Astrocyte (in vitro differentiated cells and primary cell): ENCODE results near the gene SERTAD3. TPM values are rescaled to one million over a fixed set of nuclear protein-coding genes. Genes with fewer than 3 reads are reported as not detected.

Experiments
- DNase-seq: peaks from one replicate; pipeline ENCODE4 v3.0.0-alpha.2; 2010; ENCODE audit warnings: low read depth
- FAIRE-seq: peaks from 2 replicates; lab custom pipeline; 2011; peaks lifted over from hg19 to GRCh38; lab: Jason Lieb, UNC
- H2AFZ ChIP-seq: 2 replicates; pipeline ENCODE4 v1.6.0; 2012; ENCODE audit warnings: low read depth, low read length, inconsistent platforms
- H3K27ac ChIP-seq: 2 replicates; pipeline ENCODE4 v1.5.1; 2011; ENCODE audit warnings: low read depth, low read length, inconsistent platforms
- H3K27me3 ChIP-seq: 2 replicates; pipeline ENCODE4 v1.6.0; 2011; ENCODE audit warnings: low read length, inconsistent platforms; ENCODE audit not compliant: insufficient read depth
- H3K36me3 ChIP-seq: 2 replicates; pipeline ENCODE4 v1.5.1; 2011; ENCODE audit warnings: low read length, inconsistent platforms; ENCODE audit not compliant: insufficient read depth
- H3K4me1 ChIP-seq: 2 replicates; pipeline ENCODE4 v1.5.1; 2011; ENCODE audit warnings: low read length, inconsistent platforms; ENCODE audit not compliant: insufficient read depth
- H3K4me2 ChIP-seq: 2 replicates; pipeline ENCODE4 v1.6.0; 2012; ENCODE audit warnings: low read length, inconsistent platforms
- H3K4me3 ChIP-seq: 2 replicates; pipeline ENCODE4 v1.5.1; 2011; ENCODE audit warnings: low read depth, mild to moderate bottlenecking, low read length, inconsistent platforms; ENCODE audit not compliant: insufficient read depth
- H3K79me2 ChIP-seq: 2 replicates; pipeline ENCODE4 v1.6.0; 2012; ENCODE audit warnings: mild to moderate bottlenecking, low read length, inconsistent platforms; ENCODE audit not compliant: insufficient read depth
- H3K9ac ChIP-seq: 2 replicates; pipeline ENCODE4 v1.6.0; 2012; ENCODE audit warnings: mild to moderate bottlenecking, low read length, inconsistent platforms
- H3K9me3 ChIP-seq: 2 replicates; pipeline ENCODE4 v1.5.1; 2012; ENCODE audit warnings: low read depth, mild to moderate bottlenecking, low read length, inconsistent platforms; ENCODE audit not compliant: insufficient read depth
- H4K20me1 ChIP-seq: 2 replicates; pipeline ENCODE4 v1.6.0; 2012; ENCODE audit warnings: low read length, inconsistent platforms; ENCODE audit not compliant: insufficient read depth
- H3K27ac Mint-ChIP-seq: one replicate; pipeline ENCODE4 v1.8.0; 2021; ENCODE audit warnings: mild to moderate bottlenecking, mixed read lengths; ENCODE audit not compliant: unreplicated experiment
- H3K27me3 Mint-ChIP-seq: one replicate; pipeline ENCODE4 v1.8.0; 2021; ENCODE audit warnings: low read depth, mixed read lengths; ENCODE audit not compliant: unreplicated experiment
- H3K36me3 Mint-ChIP-seq: one replicate; pipeline ENCODE4 v1.8.0; 2021; ENCODE audit warnings: low read depth, mixed read lengths; ENCODE audit not compliant: unreplicated experiment
- H3K4me1 Mint-ChIP-seq: one replicate; pipeline ENCODE4 v1.8.0; 2021; ENCODE audit warnings: low read depth, mixed read lengths; ENCODE audit not compliant: unreplicated experiment
- H3K4me3 Mint-ChIP-seq: one replicate; pipeline ENCODE4 v1.8.0; 2021; ENCODE audit warnings: mild to moderate bottlenecking, moderate library complexity, mixed read lengths; ENCODE audit not compliant: unreplicated experiment
- H3K9me3 Mint-ChIP-seq: one replicate; pipeline ENCODE4 v1.8.0; 2021; ENCODE audit warnings: mild to moderate bottlenecking, mixed read lengths; ENCODE audit not compliant: unreplicated experiment
- CTCF ChIP-seq: IDR thresholded peaks from 2 replicates; pipeline ENCODE4 v1.5.1; 2011; ENCODE audit warnings: low read depth, mild to moderate bottlenecking, inconsistent platforms, low read length, moderate library complexity; ENCODE audit not compliant: insufficient read depth
- EZH2 ChIP-seq: IDR thresholded peaks from 2 replicates; pipeline ENCODE4 v1.6.1; 2012; ENCODE audit warnings: mild to moderate bottlenecking, low read length, inconsistent platforms; ENCODE audit not compliant: insufficient read depth
- total RNA-seq: library from RNA; stranded (reverse); gene quantifications from 2 replicates; pipeline ENCODE4 v1.2.1, GENCODE V29; 2021

Gene SERTAD3
- total RNA-seq, 1 donor from 2014 or later, result 49.7 TPM

- Mint-ChIP-seq H3K9me3 (no peaks in the 10 kb centered on the region), H3K4me3 (no peak overlapping the region), H3K27ac (no peak overlapping the region), H3K4me1 (no peaks in the 10 kb centered on the region), H3K27me3 (peaks cover 16% of the 10 kb centered on the region), H3K36me3 (no peaks in the 10 kb centered on the region)
- H3K9me3 ChIP-seq, result no peaks in the 10 kb centered on the region
- TF ChIP-seq EZH2 (no peak), CTCF (no peak)
- H3K27ac ChIP-seq, result no peak overlapping the region
- no peak overlapping the region for H3K9ac ChIP-seq
- H3K4me1 ChIP-seq, result no peaks in the 10 kb centered on the region
- DNase-seq (no peak), FAIRE-seq (no peak)
- H2AFZ ChIP-seq, result no peak overlapping the region
- no peak overlapping the region for H3K4me2 ChIP-seq
- H3K27me3 ChIP-seq, result no peaks in the 10 kb centered on the region
- no peaks in the 10 kb centered on the region for H4K20me1 ChIP-seq
- H3K36me3 ChIP-seq, result no peaks in the 10 kb centered on the region
- H3K79me2 ChIP-seq, result no peaks in the 10 kb centered on the region
- no peak overlapping the region for H3K4me3 ChIP-seq
Observed at GRCh38 chr19:40474737-40475136, 30.6 kb upstream of the SERTAD3 start.

GRCh38 chr19:40472516-40472915 lies 28.4 kb upstream of the SERTAD3 start:
- no peaks in the 10 kb centered on the region for H3K4me1 Mint-ChIP-seq
- Histone ChIP-seq H3K36me3 (no peaks in the 10 kb centered on the region), H3K4me1 (no peaks in the 10 kb centered on the region), H4K20me1 (no peaks in the 10 kb centered on the region), H3K79me2 (no peaks in the 10 kb centered on the region), H3K27ac (no peak overlapping the region), H3K9ac (no peak overlapping the region), H3K4me3 (no peak overlapping the region), H2AFZ (no peak overlapping the region), H3K4me2 (no peak overlapping the region), H3K9me3 (no peaks in the 10 kb centered on the region), H3K27me3 (no peaks in the 10 kb centered on the region)
- H3K4me3 Mint-ChIP-seq, result no peak overlapping the region
- no peaks in the 10 kb centered on the region for H3K36me3 Mint-ChIP-seq
- no peak overlapping the region for H3K27ac Mint-ChIP-seq
- DNase-seq, result no peak
- TF ChIP-seq CTCF (no peak), EZH2 (no peak)
- no peak for FAIRE-seq
- H3K9me3 Mint-ChIP-seq, result no peaks in the 10 kb centered on the region
- H3K27me3 Mint-ChIP-seq, result peaks cover 20% of the 10 kb centered on the region

GRCh38 chr19:40471111-40471510 lies 27.0 kb upstream of the SERTAD3 start:
- H3K36me3 Mint-ChIP-seq, result no peaks in the 10 kb centered on the region
- H3K9me3 ChIP-seq, result no peaks in the 10 kb centered on the region
- peaks cover 5% of the 10 kb centered on the region for H3K27me3 ChIP-seq
- H3K4me1 ChIP-seq, result peaks cover 7% of the 10 kb centered on the region
- DNase-seq (no peak), FAIRE-seq (no peak)
- peaks cover 6% of the 10 kb centered on the region for H3K4me1 Mint-ChIP-seq
- H3K9ac ChIP-seq, result no peak overlapping the region
- H4K20me1 ChIP-seq, result no peaks in the 10 kb centered on the region
- no peak overlapping the region for H3K4me3 Mint-ChIP-seq
- no peaks in the 10 kb centered on the region for H3K36me3 ChIP-seq
- no peak overlapping the region for H3K27ac Mint-ChIP-seq
- no peaks in the 10 kb centered on the region for H3K9me3 Mint-ChIP-seq
- no peak overlapping the region for H2AFZ ChIP-seq
- H3K79me2 ChIP-seq, result no peaks in the 10 kb centered on the region
- TF ChIP-seq CTCF, result no peak
- no peak for TF ChIP-seq EZH2
- H3K27ac ChIP-seq, result no peak overlapping the region
- H3K4me3 ChIP-seq, result no peak overlapping the region
- no peak overlapping the region for H3K4me2 ChIP-seq
- peaks cover 22% of the 10 kb centered on the region for H3K27me3 Mint-ChIP-seq
